Measurements from ENCODE around the gene PCED1A.

Gene PCED1A

GRCh38 chr20:2840138-2840966 lies at the start of gene PCED1A, which contains the start of gene VPS16:
Gene PCED1A, minus strand, starts transcription at chr20:2840655. Its CDS starts 743 bp downstream, at chr20:2839912.
Gene VPS16, plus strand, starts transcription at chr20:2840745. Its CDS starts 30 bp downstream, at chr20:2840775.
- peak; percentile 89 for DNase-seq

- DNase-seq, result no peak
Observed at GRCh38 chr20:2889797-2890196, 49.3 kb upstream of the PCED1A start.

- no peak for DNase-seq
Observed at GRCh38 chr20:2889209-2889608, 48.8 kb upstream of the PCED1A start.

- DNase-seq, result peak; percentile 87
Observed at GRCh38 chr20:2888224-2888955, 47.9 kb upstream of the PCED1A start.

DNA sequence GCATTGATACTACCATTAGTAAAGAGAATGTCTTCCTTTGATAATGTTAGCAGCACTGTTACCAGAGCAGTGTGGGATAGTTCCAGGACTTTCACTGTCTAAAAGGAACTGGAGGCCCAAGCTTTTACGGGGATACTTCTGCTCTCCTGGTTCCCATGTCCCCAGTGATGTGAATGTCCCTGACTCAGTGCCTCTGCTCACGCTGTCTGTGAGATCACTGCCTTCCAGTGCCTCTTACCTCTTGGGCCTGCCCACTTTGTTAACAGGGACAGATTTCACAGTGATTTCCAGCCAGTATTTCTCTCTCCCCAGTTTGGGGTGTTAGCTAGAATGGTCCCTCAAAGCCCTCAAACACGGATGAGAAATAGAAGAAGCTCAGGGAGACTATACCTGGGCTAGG lies 47.3 kb upstream of the PCED1A start:
- peak; percentile 85 for DNase-seq

GRCh38 chr20:2883726-2884637 lies 43.5 kb upstream of the PCED1A start:
- peak; percentile 59 for DNase-seq

GRCh38 chr20:2880650-2881049 lies 40.2 kb upstream of the PCED1A start:
- DNase-seq, result no peak

DNA sequence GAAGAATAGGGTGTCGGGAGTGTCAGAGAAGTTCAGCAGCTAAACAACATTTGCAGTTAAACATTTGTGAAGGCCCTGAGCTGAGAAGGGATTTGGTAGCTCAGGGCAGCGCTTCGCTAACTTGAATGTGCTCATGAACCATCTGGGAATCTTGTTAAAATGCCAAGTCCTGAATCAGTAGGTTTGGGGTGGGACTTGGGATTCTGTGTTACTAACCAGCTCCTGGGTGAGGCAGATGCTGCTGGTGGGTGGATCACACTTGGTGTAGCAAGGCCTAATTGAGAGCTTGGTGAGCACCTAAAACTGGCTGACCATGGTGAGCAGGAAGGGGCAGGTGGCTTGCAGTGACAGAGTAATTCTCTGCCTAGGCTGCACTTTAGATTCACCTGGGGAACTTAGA lies 38.7 kb upstream of the PCED1A start:
- DNase-seq, result no peak

DNA sequence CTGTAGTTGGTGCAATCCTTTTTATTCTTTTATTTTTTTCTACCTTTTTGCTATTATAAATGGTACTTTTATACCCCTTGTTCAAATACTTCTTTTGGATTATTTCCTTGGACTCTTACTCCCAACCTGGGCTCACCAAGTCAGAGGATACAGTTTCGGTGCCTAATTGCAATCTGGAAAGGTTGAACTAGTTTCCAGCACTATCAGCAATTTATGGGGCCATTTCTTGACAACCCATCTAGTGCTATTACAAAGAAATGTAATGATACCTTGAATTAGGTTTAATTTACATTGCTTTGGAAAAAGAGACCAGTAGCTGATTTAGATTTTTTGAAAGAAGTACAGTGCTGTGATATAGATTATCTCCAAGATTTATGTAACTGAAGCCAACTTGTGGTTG lies 38.1 kb upstream of the PCED1A start:
- DNase-seq, result no peak

DNA sequence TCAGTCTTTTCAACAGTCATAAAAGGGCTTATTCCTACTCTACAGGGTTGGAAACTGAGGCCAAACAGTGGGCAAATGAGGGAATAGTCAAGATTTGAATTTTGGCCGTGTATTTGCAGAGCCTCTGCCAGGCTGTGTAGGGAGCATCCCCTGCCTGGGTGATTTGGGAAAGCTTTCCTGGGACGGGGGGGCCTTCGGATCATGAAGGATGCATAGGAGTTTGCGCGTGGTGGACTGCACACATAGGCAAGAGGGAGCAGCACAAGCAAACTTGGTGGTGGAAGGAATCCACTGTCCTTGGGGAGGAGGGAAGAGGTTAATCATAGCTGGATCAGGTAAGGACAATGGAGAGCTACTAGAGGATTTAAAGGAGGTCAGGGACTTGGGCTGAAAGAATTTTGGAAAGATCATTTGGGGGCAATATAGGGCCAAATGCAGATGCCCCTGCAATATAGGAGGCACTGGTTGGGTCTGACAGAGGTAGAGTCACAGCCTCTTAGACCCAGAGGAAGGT lies 35.3 kb upstream of the PCED1A start:
- no peak for DNase-seq

- peak; percentile 48 for DNase-seq
Observed at GRCh38 chr20:2874456-2874855, 34.0 kb upstream of the PCED1A start.

GRCh38 chr20:2873747-2874041 lies 33.2 kb upstream of the PCED1A start:
- peak; percentile 61 for DNase-seq

- DNase-seq, result peak; percentile 94
Observed at GRCh38 chr20:2873010-2873746, 32.7 kb upstream of the PCED1A start, which contains the start of gene PTPRA. Gene PTPRA, plus strand, starts transcription at chr20:2873481. Its CDS starts 90,797 bp downstream, at chr20:2964278.

GRCh38 chr20:2872459-2873009 lies 32.1 kb upstream of the PCED1A start:
- peak; percentile 58 for DNase-seq

DNA sequence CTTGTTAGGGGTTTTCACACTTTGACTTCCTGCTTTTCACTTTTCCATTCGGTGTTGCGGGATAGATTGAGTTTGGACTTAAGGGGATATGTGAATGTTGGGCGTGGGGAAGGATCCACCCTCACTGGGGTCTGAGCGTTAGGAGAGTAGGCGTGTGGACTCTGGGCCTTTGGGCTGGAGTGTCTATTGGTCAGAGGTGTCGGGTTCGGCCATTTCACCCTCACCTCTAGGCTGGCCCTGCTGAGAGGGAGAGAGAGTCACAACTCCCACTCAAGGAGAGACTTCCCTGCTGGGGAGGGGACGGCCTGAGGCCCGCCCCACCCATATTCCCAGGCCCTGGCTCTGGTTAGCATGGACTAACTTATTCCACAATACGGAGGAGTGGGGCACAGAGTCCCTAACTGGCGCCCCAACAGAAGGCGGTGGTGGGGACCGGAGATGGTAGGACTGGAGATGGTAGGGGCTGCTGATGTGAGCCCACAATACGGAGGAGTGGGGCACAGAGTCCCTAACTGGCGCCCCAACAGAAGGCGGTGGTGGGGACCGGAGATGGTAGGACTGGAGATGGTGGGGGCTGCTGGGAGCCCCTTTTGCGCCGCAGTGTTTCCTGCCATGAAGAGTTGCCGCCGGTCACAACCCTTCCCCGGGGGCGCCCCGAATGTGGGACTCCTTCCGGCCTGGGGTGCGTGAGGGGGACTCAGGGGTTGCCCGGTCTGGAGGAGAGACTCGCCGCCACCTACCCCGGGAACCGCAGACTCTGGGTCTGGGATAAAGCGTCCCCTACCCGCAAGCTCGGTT lies 31.4 kb upstream of the PCED1A start:
- DNase-seq, result peak; percentile 25

GRCh38 chr20:2871111-2871465 lies 30.6 kb upstream of the PCED1A start:
- peak; percentile 83 for DNase-seq

DNA sequence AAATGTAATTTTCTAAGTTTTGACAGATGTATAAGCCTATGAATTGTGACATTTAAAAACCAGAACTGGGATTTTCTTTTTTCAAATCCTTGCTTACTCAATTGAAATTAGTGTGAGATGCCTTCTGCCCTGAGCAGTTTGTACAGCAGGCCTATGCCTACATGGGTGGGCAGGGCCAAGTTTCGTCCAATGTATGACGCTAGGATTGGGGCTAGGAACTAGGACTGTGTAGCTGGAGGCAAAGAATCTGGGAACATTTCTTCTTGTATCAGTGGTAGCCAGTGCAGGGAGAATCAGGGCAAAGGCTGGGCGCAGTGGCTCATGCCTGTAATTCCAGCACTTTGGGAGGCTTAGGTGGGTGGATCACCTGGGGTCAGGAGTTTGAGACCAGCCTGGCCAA lies 28.9 kb upstream of the PCED1A start:
- no peak for DNase-seq

DNA sequence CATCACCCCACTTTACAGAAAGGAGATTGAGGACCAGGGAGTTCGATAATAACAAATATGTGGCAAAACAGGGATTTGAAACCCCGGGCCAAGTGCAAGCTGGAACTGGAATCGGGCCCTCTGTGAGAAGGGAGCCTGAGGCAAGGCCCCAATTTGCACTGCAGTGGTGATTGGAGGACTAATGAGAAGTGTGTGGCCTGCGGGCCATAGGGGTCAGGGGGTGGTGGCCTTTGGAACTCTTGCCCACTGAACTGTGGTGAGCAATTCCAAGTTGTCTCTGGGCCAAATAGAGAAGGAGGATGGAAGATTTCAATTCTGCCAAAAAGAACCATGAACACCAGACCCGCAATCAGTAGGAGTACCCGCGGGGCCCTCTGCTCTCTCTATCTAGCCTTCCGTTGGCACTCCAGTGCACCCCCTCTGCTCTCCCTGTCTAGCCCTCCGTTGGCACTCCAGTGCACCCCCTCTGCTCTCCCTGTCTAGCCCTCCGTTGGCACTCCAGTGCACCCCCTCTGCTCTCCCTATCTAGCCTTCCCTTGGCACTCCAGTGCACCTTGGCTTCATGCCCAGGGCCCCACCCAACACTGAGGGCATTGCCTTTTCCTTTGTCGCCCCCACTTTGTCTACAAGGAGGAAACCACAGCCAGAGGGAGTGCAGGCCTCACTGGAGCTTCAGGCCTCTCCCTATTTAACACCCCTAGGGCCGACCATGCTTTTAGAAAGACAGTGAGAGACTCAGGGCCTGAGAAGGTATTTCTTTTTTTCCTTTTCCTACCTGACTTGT lies 26.8 kb upstream of the PCED1A start:
- no peak for DNase-seq

DNA sequence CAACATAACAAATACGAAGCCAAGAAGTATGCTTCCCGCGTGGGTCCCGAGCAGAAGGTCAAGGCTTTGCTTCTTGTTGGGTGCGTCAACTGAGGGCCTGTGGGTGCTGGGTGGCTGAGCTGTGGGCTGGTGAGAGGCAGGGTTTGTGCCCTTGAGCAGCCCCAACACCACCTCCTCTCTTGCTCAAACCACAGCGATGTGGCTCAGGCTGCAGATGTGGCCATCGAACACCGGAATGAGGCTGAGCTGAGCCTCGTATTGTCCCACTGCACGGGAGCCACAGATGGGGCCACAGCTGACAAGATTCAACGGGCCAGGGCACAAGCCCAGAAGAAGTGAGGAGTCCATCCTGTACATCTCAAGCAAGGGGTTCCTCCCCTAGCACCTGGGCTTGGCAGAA lies 25.8 kb upstream of the PCED1A start:
- no peak for DNase-seq

DNA sequence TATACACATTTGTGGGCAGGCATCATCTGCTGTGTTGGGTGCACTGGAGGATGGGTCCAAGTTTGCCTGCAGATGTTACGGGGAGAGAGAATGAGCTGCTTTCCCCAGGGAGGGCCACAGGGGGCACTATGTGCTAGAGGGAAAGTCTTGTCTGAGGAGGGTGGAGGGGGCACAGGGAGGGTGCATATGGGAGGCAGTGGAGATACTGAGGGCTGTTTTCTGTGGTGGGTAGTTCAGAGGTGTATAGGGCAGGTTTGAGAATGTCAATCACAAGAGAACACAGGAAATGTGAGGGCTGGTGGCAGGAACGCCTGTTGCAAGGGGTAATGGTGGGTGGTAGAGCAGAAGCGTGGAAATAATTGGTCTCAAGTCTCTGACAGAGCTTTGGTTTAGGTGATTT lies 25.2 kb upstream of the PCED1A start:
- DNase-seq, result no peak

All from inflammatory macrophage treated with lipopolysaccharide for 4 hours (primary cell).